ENCODE data around the gene ABLIM1.

ABLIM1 gene

GRCh38 chr10:114483575-114483974 lies 174.5 kb downstream of the ABLIM1 start:
- DNase-seq: no peak

- DNase-seq: no peak
These were observed 175.4 kb downstream of the ABLIM1 start for GRCh38 chr10:114482480-114483304.

GRCh38 chr10:114481055-114481454 lies 177.0 kb downstream of the ABLIM1 start:
- no peak for DNase-seq

- DNase-seq: no peak
These were observed 178.2 kb downstream of the ABLIM1 start for GRCh38 chr10:114479836-114480235.

GRCh38 chr10:114479307-114479706 lies 178.8 kb downstream of the ABLIM1 start:
- DNase-seq: no peak

- no peak for DNase-seq
These were observed 179.8 kb downstream of the ABLIM1 start for GRCh38 chr10:114478281-114478680.

GRCh38 chr10:114477285-114477684 lies 180.8 kb downstream of the ABLIM1 start:
- no peak for DNase-seq

GRCh38 chr10:114474989-114475388 lies 183.1 kb downstream of the ABLIM1 start:
- no peak for DNase-seq

GRCh38 chr10:114473776-114474175 lies 184.3 kb downstream of the ABLIM1 start:
- DNase-seq: no peak

GRCh38 chr10:114472877-114473253 lies 185.2 kb downstream of the ABLIM1 start:
- no peak for DNase-seq

- no peak for DNase-seq
These were observed 185.9 kb downstream of the ABLIM1 start for GRCh38 chr10:114471906-114472876.

GRCh38 chr10:114470956-114471905 lies 186.8 kb downstream of the ABLIM1 start:
- DNase-seq: peak; percentile 69 to 75

GRCh38 chr10:114470361-114470760 lies 187.7 kb downstream of the ABLIM1 start:
- DNase-seq: no peak

- peak; percentile 9 to 41 for DNase-seq
These were observed 199.1 kb downstream of the ABLIM1 start for GRCh38 chr10:114458955-114459354.

GRCh38 chr10:114458216-114458920 lies 199.7 kb downstream of the ABLIM1 start:
- DNase-seq: no peak

- DNase-seq: no peak
These were observed 204.5 kb downstream of the ABLIM1 start for GRCh38 chr10:114453576-114453975.

GRCh38 chr10:114448897-114449296 lies 209.2 kb downstream of the ABLIM1 start:
- no peak for DNase-seq

GRCh38 chr10:114445332-114445731 lies 212.7 kb downstream of the ABLIM1 start:
- no peak for DNase-seq

GRCh38 chr10:114444819-114445218 lies 213.3 kb downstream of the ABLIM1 start:
- DNase-seq: no peak

GRCh38 chr10:114442091-114442630 lies 215.9 kb downstream of the ABLIM1 start:
- DNase-seq: no peak

- no peak for DNase-seq
These were observed 217.0 kb downstream of the ABLIM1 start for GRCh38 chr10:114441107-114441506.
